AG04450 (cell line): ENCODE data around the gene SPDYE2B. TPM values are rescaled to one million over a fixed set of nuclear protein-coding genes. Genes with fewer than 3 reads are reported as not detected.
"Not testable (repeated sequence)": the region's sequence is repeated elsewhere in the genome, so short reads cannot be mapped to it uniquely, and the experiment has no call there.

ENCODE experiments used
- CTCF ChIA-PET: fragments of 300-600, 350-600 bp; formaldehyde crosslinking; extraction: SDS; loops from one replicate; lab custom pipeline; 2022; ENCODE audit warnings: antibody characterized with exemption, inconsistent platforms; lab: Charles Lee
- POLR2A ChIA-PET: fragments of 350-600 bp; formaldehyde crosslinking; extraction: SDS; loops from one replicate; lab custom pipeline; 2021; ENCODE audit warnings: antibody characterized with exemption, inconsistent platforms; lab: Yijun Ruan, JAX
- DNase-seq: peaks from one replicate; pipeline ENCODE4 v3.0.0-alpha.2; 2011; ENCODE audit warnings: low read depth, low spot score
- H3K27ac ChIP-seq: one replicate; pipeline ENCODE4 v1.5.1; 2012; ENCODE audit warnings: low read depth, low read length, control low read depth
- H3K27me3 ChIP-seq: one replicate; pipeline ENCODE4 v1.6.0; 2012; ENCODE audit warnings: low read length; ENCODE audit not compliant: control insufficient read depth, insufficient read depth
- H3K4me3 ChIP-seq: 2 replicates; pipeline ENCODE4 v1.5.1; 2011; ENCODE audit warnings: mild to moderate bottlenecking, low read depth, low read length, control low read depth
- H3K9me3 ChIP-seq: 2 replicates; pipeline ENCODE4 v1.5.1; 2012; ENCODE audit warnings: low read length; ENCODE audit not compliant: control insufficient read depth, insufficient read depth
- polyA plus RNA-seq: library from polyadenylated mRNA; depleted of rRNA; stranded (reverse); fragments of >200 nt; gene quantifications from 2 replicates; pipeline ENCODE4 v1.2.3, GENCODE V29; 2011

The SPDYE2B gene
- polyA plus RNA-seq, 1 experiment, result not detected

DNA sequence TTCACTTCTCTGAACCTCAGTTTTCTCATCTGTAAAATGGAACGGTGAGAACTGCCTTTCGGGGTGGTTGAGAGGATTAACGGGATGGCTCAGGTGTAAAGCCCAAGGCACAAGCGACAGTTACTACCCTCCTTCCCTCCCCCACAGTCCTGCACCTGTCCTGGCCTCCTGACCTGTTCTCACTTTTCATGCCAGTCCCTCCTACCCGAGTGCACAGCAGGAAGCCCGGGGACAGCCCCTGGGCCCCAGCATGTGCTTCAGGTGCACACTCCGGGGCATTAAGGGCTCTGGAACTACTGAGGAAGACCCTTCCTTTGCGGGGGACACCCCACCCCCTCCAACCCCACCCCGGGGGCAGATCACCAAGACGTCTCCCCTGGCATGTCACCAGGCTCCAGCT lies 34.2 kb upstream of the SPDYE2B start:
- H3K27me3 ChIP-seq, CTCF ChIA-PET, DNase-seq, H3K4me3 ChIP-seq, H3K9me3 ChIP-seq, POLR2A ChIA-PET, H3K27ac ChIP-seq: not testable (repeated sequence)

DNA sequence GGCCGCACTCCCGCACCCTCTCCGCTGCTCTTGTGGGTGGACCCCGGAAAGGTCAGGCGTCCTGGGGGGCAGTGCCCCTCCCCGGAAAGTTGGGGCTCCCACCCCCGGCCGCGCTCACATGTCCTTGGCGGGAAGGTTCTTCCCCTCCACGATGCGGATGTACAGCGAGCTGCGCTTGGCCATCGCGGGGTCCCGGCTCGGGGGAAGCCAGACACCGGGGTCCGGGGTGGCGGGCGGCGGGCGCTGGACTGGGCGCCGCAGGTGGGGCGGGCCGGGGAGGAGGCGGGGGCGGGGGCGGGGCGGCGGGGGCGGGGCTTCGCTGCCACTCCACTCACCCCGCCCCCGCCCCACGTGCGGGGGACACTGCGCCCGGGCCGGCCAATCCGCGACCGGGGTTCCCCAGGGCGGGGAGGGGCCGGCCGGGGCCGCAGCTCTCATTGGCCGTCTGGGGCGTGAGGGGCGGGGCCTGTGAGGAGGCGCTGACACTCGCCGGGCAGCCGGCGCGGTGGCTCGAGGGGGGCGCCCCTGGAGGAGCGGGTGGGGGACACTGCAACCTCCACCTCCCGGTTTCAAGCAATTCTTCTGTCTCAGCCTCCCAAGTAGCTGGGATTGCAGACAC lies 33.5 kb upstream of the SPDYE2B start, which contains the start of gene RASA4:
Gene RASA4, minus strand, starts transcription at position 250 of the 619 bp plus-strand sequence. Its CDS starts 67 bp downstream, at position 183.
- H3K27ac ChIP-seq, CTCF ChIA-PET, POLR2A ChIA-PET, H3K27me3 ChIP-seq, DNase-seq, H3K9me3 ChIP-seq: not testable (repeated sequence)
- peak within 1 kb of the TSS; percentile 57 for H3K4me3 ChIP-seq

DNA sequence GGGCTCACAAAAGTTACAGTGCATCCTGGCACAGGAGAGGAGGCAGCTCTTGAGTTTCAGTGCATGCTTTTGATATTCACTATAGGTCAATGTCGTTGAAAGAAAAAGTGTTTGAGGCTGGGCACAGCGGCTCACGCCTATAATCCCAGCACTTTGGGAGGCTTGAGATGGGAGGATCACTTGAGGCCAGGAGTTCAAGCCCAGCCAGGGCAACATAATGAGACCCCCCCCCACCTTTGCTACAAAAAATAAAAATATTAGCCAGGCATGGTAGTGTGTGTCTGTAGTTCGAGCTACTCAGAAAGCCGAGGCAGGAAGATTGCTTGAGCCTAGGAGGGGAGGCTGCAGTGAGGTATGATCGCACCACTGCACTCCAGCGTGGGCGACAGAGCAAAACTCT lies 32.0 kb upstream of the SPDYE2B start:
- H3K27me3 ChIP-seq, DNase-seq, POLR2A ChIA-PET, CTCF ChIA-PET, H3K4me3 ChIP-seq, H3K27ac ChIP-seq, H3K9me3 ChIP-seq: not testable (repeated sequence)

DNA sequence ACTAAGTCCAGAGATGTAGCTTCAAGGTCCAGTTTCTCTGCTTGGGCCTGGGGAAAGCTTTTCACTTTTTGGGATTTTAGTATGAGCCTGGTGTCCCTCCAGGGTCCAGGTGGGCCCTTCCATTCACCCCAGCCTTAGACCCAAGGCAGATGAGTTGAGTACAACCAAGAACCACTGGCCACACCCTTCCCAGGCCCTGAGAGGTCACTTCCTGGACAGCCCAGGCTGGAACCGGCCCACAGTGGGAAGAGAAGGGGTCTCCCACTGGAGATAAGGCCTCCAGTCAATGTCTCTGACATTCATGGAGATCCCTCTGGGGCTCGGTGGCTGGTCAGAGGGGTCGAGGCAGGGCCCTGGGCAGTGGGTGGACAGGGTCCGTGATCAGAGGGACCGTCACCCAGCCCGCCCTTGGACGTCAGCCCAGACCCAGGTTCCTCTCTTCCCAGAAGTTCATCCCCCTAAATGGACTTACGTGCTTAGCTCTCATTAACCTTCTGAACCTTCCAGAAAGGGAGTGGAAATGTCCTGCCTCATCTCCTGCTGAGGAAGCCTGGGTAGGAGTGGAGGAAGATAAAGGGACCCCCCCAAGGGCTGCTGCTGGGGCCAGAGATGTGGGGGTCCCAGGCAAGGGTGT lies 22.7 kb upstream of the SPDYE2B start:
- POLR2A ChIA-PET, H3K9me3 ChIP-seq, H3K27me3 ChIP-seq, DNase-seq, H3K4me3 ChIP-seq, CTCF ChIA-PET, H3K27ac ChIP-seq: not testable (repeated sequence)

DNA sequence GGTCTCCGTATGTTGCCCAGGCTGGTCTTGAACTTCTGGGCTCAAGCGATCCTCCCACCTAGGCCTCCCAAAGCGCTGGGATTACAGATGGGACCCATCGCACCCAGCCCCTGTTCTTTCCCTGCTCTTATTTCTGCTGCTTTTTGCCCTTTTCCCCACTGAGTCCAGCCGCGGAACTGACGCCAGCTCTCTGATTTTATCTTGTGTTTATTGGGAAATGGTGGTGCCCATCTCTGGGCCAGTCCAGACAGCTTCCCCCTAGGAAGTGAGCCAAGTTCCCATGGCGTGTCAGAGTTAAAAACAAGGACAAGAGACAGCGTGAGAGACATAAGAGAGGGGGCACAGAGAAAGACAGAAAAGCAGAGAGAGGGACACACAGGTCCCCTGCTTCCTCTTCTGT lies 19.5 kb upstream of the SPDYE2B start:
- H3K27ac ChIP-seq, POLR2A ChIA-PET, CTCF ChIA-PET: not testable (repeated sequence)

DNA sequence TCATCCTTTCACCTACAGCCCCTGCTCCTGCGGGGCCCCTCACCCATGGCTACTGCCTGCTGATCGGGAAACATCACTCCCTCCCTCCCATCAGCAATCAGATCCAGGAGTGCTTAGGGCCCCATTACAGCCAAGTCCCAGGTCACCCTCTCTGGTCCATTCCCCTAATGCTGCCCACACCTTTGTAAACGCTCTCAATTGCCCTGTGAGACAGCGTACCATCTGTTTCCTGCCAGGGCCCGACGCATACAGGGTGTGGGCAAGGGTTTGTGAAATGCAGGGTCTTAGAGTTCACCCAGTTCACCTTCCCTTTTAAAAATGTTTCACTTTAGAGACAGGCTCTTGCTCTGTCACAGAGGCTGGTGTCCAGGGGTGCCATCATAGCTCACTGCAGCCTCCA lies 15.8 kb upstream of the SPDYE2B start:
- POLR2A ChIA-PET, DNase-seq, H3K27me3 ChIP-seq, H3K9me3 ChIP-seq, H3K4me3 ChIP-seq, H3K27ac ChIP-seq, CTCF ChIA-PET: not testable (repeated sequence)

More for the DNA sequence above, 19.5 kb upstream of the SPDYE2B start:
- not testable (repeated sequence) for DNase-seq, H3K9me3 ChIP-seq, H3K4me3 ChIP-seq, H3K27me3 ChIP-seq

DNA sequence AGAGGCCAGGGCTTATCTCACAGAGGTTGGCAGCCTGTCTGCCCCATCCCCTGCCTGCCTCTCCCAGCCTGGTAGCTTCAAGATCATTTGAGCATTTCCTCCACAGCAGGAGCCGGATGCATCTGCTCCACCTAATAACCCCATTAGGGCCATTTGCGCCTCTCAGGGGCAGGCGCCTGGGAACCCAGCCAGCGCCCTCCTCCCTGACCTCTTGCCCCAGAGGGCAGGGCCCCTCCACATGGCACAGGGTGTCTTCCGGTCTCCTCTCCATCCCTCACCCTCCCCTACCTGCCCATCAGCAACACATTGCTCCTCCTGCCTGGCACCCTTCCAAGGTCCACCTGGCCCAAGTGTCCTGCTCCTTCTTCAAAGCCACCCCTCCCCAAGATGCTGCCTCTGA lies 14.8 kb upstream of the SPDYE2B start:
- DNase-seq, H3K4me3 ChIP-seq, H3K9me3 ChIP-seq, POLR2A ChIA-PET, H3K27me3 ChIP-seq, CTCF ChIA-PET, H3K27ac ChIP-seq: not testable (repeated sequence)

DNA sequence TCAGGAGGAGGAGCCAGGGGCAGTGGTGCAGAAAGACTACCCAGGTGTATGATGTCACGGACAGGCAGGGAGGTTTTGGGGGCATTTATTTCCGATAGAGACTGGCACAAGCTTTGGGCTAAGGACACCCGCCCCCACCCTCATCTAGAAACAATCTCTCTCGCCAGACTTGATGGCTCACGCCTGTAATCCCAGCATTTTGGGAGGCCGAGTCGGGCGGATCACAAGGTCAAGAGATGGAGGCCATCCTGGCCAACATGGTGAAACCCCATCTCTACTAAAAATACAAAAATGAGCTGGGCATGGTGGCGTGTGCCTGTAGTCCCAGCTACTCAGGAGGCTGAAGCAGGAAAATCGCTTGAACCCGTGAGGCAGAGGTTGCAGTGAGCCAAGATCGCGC lies 13.2 kb upstream of the SPDYE2B start:
- H3K27me3 ChIP-seq, DNase-seq, H3K9me3 ChIP-seq, CTCF ChIA-PET, H3K4me3 ChIP-seq, H3K27ac ChIP-seq, POLR2A ChIA-PET: not testable (repeated sequence)

DNA sequence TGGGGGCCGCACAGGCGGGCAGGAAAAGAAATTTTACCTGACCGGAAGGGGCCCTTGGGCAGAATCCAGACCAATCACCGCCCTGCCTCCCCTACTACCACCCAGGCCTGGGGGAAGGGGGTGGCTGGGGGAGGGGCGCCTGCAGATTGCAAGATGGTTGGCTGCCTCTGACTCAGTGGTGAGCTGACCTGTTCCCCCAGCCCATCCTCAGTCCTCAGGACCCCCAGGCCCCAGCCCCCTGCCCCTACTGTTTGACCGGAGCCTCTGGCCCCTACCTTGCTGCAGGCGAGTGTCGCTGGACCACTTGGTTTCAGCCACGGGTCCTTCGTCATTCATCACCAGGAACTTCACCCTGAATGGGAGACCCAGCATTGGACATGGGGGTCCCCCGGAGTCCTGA lies 11.3 kb upstream of the SPDYE2B start:
- CTCF ChIA-PET, POLR2A ChIA-PET, H3K27me3 ChIP-seq, H3K9me3 ChIP-seq, H3K27ac ChIP-seq, H3K4me3 ChIP-seq, DNase-seq: not testable (repeated sequence)

DNA sequence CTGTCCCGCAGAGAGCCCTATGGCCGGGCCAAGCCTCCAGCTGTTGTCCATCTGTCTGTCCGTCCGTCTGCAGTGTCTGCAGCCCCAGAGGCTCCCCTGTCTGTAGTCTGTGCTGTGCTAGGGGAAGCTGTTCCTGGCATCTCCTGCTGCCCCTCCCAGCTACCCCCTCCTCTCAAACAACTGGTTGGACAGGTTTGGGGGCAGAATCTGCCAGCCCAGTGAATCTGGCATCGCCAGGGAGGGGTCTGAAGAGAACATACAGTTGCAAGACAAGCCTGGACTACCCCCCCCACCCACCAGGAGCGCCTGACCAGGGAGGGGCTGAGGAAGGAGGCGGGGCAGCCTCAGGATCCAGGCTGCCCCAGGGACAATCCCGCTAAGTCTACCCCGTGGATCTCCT lies 7.4 kb upstream of the SPDYE2B start, which contains the start of gene UPK3BL1:
Gene UPK3BL1, minus strand, starts transcription at position 101 of the 400 bp plus-strand sequence. Its CDS starts 50 bp downstream, at position 51.
- POLR2A ChIA-PET, result not testable (repeated sequence)

DNA sequence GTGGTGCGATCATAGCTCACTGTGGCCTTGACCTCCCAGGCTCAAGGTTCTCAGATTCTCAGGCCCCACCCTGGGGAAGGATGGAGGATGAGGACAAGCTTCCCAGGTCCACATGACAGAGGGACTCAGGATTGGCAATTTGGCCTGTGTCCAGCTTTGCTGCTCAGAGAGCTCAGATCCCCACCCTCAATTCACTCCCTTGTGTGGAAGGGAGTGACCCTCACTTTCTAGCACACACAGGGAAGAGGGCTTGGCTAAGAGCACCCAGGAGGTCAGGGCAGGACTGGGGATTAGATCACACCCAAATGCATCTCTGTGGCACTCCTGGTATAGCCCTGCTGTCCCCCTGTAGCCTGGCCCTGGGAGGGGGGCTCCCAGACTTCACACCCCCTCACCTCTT lies 6.7 kb upstream of the SPDYE2B start:
- H3K27me3 ChIP-seq, H3K4me3 ChIP-seq, H3K27ac ChIP-seq, H3K9me3 ChIP-seq, DNase-seq, CTCF ChIA-PET, POLR2A ChIA-PET: not testable (repeated sequence)

More for the DNA sequence above, 7.4 kb upstream of the SPDYE2B start, which contains the start of gene UPK3BL1:
- H3K27me3 ChIP-seq, H3K4me3 ChIP-seq, H3K9me3 ChIP-seq, H3K27ac ChIP-seq, CTCF ChIA-PET, DNase-seq: not testable (repeated sequence)

DNA sequence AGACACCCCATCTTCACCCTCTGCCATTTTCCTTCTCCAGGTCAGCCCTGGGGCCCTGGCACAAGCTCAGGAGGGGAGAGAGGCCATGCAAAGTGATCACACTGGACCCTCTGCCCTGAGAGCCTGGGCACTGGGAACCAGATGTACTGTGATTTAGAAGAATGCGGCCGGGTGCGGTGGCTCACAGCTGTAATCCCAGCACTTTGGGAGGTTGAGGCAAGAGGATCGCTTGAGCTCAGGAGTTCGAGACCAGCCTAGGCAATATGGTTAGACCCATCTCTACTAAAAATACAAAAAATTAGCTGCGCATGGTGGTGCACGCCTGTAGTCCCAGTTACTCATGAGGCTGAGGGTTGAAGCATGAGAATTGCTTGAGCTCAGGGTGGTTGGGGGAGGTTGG lies 2.3 kb upstream of the SPDYE2B start:
- POLR2A ChIA-PET, H3K27ac ChIP-seq: not testable (repeated sequence)

More for the DNA sequence above, 2.3 kb upstream of the SPDYE2B start:
- CTCF ChIA-PET, H3K9me3 ChIP-seq, H3K27me3 ChIP-seq, DNase-seq, H3K4me3 ChIP-seq: not testable (repeated sequence)
